GM21737 (cell line): ENCODE results near the gene LOXHD1.

ENCODE experiments used
- ATAC-seq: cut with Tn5 transposase; IDR thresholded peaks from one replicate; pipeline ENCODE4 v1.9.1; 2021; ENCODE audit warnings: mild to moderate bottlenecking, moderate library complexity; ENCODE audit not compliant: unreplicated experiment

Gene LOXHD1

GRCh38 chr18:46554406-46555080 lies 102.5 kb downstream of the LOXHD1 start:
- ATAC-seq: no peak

GRCh38 chr18:46550609-46551008 lies 106.4 kb downstream of the LOXHD1 start:
- no peak for ATAC-seq

GRCh38 chr18:46547520-46547919 lies 109.5 kb downstream of the LOXHD1 start:
- no peak for ATAC-seq

- ATAC-seq: no peak
Measured at GRCh38 chr18:46546111-46546640, 110.8 kb downstream of the LOXHD1 start.

GRCh38 chr18:46542545-46542944 lies 114.5 kb downstream of the LOXHD1 start:
- no peak for ATAC-seq

GRCh38 chr18:46541626-46542189 lies 115.3 kb downstream of the LOXHD1 start:
- no peak for ATAC-seq

GRCh38 chr18:46538376-46538775 lies 118.6 kb downstream of the LOXHD1 start:
- ATAC-seq: no peak

GRCh38 chr18:46536215-46536874 lies 120.7 kb downstream of the LOXHD1 start:
- ATAC-seq: no peak

- ATAC-seq: no peak
Measured at GRCh38 chr18:46531482-46531881, 125.5 kb downstream of the LOXHD1 start.

GRCh38 chr18:46528037-46528436 lies 129.0 kb downstream of the LOXHD1 start:
- ATAC-seq: no peak

GRCh38 chr18:46519870-46520269 lies 137.2 kb downstream of the LOXHD1 start:
- no peak for ATAC-seq

- no peak for ATAC-seq
Measured at GRCh38 chr18:46518438-46518837, 138.6 kb downstream of the LOXHD1 start.

GRCh38 chr18:46516555-46516954 lies 140.5 kb downstream of the LOXHD1 start:
- ATAC-seq: no peak

GRCh38 chr18:46510386-46510785 lies 146.6 kb downstream of the LOXHD1 start:
- no peak for ATAC-seq

GRCh38 chr18:46509530-46509929 lies 147.5 kb downstream of the LOXHD1 start:
- ATAC-seq: no peak

GRCh38 chr18:46506974-46507586 lies 149.9 kb downstream of the LOXHD1 start:
- no peak for ATAC-seq

GRCh38 chr18:46502444-46502843 lies 154.6 kb downstream of the LOXHD1 start:
- ATAC-seq: no peak

GRCh38 chr18:46497129-46497528 lies 159.9 kb downstream of the LOXHD1 start:
- ATAC-seq: no peak

- ATAC-seq: no peak
Measured at GRCh38 chr18:46488471-46489213, 168.4 kb downstream of the LOXHD1 start.

GRCh38 chr18:46485675-46486194 lies 171.3 kb downstream of the LOXHD1 start:
- no peak for ATAC-seq

GRCh38 chr18:46484971-46485370 lies 172.0 kb downstream of the LOXHD1 start:
- no peak for ATAC-seq
